KBM-7 (cell line): ENCODE measurements around the gene NXN.
"Not testable (repeated sequence)": the region's sequence is repeated elsewhere in the genome, so short reads cannot be mapped to it uniquely, and the experiment has no call there.

Experiments
- DNase-seq: peaks from one replicate; pipeline ENCODE4 v3.0.0-alpha.2; 2015
- in situ Hi-C: fragments of 300-500 bp; cut with MboI; formaldehyde crosslinking; loops from 2 replicates; pipeline ENCODE4 v1.14.3; 2020; ENCODE audit warnings: low sequenced_read_pairs, low pct_unique_long_range_greater_than_20kb, mixed read lengths

The NXN gene

GRCh38 chr17:767076-767475 is 212.5 kb downstream of the NXN start:
- in situ Hi-C loops = no loop called here
- no peak for DNase-seq

- in situ Hi-C loops = no loop called here
- DNase-seq = no peak
Observed at GRCh38 chr17:760371-760770, 219.2 kb downstream of the NXN start.

- in situ Hi-C loops = no loop called here
- DNase-seq = no peak
Observed at GRCh38 chr17:759964-760363, 219.6 kb downstream of the NXN start.

- in situ Hi-C loops, DNase-seq: not testable (repeated sequence)
Observed at GRCh38 chr17:756010-756567, 223.5 kb downstream of the NXN start.

GRCh38 chr17:755319-755961 is 224.1 kb downstream of the NXN start:
- DNase-seq, in situ Hi-C loops: not testable (repeated sequence)

- no peak for DNase-seq
- in situ Hi-C loops = no loop called here
Observed at GRCh38 chr17:753418-753817, 226.2 kb downstream of the NXN start.

- no peak for DNase-seq
- in situ Hi-C loops = no loop called here
Observed at GRCh38 chr17:752620-753219, 226.9 kb downstream of the NXN start.

GRCh38 chr17:752002-752619 is 227.5 kb downstream of the NXN start, which contains the start of gene GEMIN4:
TSS of gene GEMIN4 (minus strand) at chr17:752264. CDS start at chr17:752142, 122 bp downstream.
- DNase-seq = peak; percentile 95
- in situ Hi-C loops = no loop called here

GRCh38 chr17:751269-752001 is 228.1 kb downstream of the NXN start:
- DNase-seq = peak; percentile 42
- in situ Hi-C loops = no loop called here

- DNase-seq = no peak
- in situ Hi-C loops = no loop called here
Observed at GRCh38 chr17:750431-751037, 229.0 kb downstream of the NXN start.

- DNase-seq, in situ Hi-C loops: not testable (repeated sequence)
Observed at GRCh38 chr17:749359-749758, 230.2 kb downstream of the NXN start.
